Hindlimb muscle (tissue), 1 donor: ENCODE data around the gene TPSAB1. TPM values are rescaled to one million over a fixed set of nuclear protein-coding genes. Genes with fewer than 3 reads are reported as not detected.

Experiments used
- DNase-seq: peaks from one replicate; pipeline ENCODE4 v3.0.0-alpha.2; 2013
- polyA plus RNA-seq: library from polyadenylated mRNA; unstranded; fragments of 120-200 nt; gene quantifications from one replicate; pipeline ENCODE4 v1.2.1, GENCODE V29; 2013; ENCODE audit not compliant: insufficient read length

The TPSAB1 gene
- polyA plus RNA-seq, 1 donor: 1.0 TPM

- DNase-seq: no peak
Measured at GRCh38 chr16:1211451-1212268, 28.8 kb upstream of the TPSAB1 start.

GRCh38 chr16:1212616-1213194, 27.8 kb upstream of the TPSAB1 start:
- no peak for DNase-seq

- DNase-seq: no peak
Measured at GRCh38 chr16:1213231-1213630, 27.3 kb upstream of the TPSAB1 start.

- DNase-seq: no peak
Measured at GRCh38 chr16:1213796-1214372, 26.6 kb upstream of the TPSAB1 start.

- DNase-seq: no peak
Measured at GRCh38 chr16:1214719-1215118, 25.8 kb upstream of the TPSAB1 start.

DNA sequence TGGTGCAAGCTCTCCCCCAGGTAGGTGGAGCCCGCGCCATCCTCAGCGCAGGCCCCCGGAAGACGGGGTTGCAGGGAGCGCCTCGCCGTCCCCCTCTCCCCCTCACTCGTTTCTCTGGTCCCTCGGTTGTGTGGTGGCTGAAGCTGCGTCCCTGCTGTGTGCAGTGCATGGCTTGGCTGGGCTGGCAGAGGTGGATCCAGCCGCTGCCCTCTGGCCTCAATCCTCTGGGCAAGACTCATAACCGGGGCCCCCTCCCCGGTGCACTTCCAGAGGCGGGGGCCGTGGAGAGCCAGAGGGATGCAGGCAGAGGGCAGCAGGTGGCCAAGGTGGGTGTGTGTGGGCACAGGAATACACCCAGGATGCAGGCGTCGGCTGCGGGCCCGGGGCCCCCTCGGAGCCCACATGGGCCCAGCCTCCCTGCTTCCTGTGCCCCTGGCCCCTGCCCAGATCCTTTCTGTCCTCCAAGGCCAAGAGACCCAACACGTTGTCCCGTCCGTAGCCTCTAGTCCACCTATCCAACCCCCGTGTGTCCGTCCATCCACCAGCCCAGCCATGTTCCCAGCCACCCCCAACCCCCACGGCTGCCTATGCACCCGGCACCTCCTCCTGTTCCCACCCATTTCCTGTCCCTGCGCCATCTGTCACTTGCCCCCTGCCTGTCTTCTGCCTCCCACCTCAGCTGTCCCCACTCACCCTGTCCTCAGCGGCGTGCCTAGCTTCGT, 24.8 kb upstream of the TPSAB1 start:
- no peak for DNase-seq

DNA sequence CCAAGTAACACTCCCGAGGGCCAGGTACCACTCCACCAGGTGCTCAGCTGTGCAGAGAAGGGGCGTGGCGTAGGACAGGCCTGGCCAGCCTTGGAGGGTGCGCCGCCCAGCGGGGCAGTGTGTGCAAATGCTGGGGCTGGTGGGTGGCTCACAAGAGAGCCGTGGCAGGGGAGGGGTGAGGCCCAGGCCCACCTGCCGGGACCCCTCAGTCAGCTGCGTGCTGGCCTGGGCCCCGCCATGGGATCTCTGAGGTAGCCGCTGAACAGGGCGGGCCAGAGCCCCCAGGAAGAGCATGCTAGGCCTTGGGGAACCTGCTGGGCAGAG, 24.2 kb upstream of the TPSAB1 start:
- DNase-seq: no peak

GRCh38 chr16:1216681-1217400, 23.7 kb upstream of the TPSAB1 start:
- no peak for DNase-seq

DNA sequence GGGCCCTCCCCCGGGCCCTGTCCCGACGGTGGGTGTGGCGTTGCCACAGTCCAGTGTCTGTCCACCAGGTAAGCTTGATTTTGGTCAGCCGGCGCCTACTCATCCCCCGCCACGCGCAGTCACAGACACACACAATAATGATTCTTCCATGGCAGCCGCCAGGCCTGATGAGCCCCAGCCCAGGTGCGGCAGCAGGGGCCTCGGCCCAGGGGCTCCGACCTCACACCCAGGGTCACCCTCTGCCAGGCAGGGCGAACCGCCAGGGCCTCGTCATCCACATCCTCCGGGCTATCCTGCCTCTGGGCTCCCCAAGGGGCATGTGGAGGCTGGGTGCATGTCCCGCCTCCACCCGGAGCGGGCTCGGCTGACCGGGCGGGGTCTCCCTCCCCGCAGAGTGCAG, 23.0 kb upstream of the TPSAB1 start:
- no peak for DNase-seq

DNA sequence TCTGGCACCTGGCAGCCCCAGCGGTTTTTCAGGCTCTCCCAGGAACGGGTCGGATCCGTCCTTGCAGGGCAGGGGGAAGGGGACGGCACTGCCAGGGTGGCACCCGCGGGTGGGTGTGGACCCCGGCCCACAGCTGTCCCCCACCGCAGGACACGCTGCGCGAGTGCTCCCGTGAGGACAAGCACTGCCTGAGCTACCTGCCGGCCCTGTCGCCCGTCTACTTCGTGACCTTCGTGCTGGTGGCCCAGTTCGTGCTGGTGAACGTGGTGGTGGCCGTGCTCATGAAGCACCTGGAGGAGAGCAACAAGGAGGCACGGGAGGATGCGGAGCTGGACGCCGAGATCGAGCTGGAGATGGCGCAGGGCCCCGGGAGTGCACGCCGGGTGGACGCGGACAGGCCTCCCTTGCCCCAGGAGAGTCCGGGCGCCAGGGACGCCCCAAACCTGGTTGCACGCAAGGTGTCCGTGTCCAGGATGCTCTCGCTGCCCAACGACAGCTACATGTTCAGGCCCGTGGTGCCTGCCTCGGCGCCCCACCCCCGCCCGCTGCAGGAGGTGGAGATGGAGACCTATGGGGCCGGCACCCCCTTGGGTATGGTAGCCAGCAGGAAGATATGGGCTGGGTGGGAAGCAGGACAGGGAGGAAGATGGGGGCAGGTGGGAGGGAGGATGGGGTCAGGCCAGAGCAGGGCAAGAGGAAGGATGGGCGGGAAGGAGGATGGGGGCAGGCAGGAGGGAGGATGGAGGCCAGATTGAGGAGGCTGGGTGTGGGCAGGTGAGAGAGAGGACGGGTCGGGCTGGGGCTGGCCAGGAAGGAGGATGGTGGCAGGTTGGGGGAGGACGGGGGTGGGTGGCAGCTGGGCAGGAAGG, 22.2 kb upstream of the TPSAB1 start:
- no peak for DNase-seq

DNA sequence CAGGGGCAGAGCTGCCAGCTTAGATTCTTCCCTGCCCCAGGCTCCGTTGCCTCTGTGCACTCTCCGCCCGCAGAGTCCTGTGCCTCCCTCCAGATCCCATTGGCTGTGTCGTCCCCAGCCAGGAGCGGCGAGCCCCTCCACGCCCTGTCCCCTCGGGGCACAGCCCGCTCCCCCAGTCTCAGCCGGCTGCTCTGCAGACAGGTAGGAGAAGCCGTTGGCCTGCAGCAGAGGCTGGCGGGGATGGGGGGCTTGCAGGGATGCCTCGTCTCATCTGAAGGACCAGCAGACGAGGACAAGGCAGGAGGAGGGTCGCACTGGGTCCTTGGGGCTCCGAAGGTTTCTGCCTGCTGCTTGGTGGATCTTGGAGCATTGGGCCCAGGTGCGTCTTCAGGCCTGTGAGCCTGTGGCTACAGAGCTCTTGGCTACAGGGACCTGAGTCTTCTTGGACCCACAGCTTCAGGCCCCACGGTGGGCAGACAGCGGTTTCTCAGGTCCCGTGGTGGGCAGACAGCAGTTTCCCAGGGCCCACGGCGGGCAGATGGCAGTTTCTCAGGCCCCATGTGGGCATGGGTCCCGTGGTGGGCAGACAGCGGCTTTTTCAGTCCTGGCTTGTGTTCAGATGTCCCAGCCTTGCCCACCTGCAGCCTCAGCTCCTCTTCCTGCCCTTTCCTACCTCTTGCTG, 21.4 kb upstream of the TPSAB1 start:
- no peak for DNase-seq

- no peak for DNase-seq
Measured at GRCh38 chr16:1220098-1220728, 20.3 kb upstream of the TPSAB1 start.

DNA sequence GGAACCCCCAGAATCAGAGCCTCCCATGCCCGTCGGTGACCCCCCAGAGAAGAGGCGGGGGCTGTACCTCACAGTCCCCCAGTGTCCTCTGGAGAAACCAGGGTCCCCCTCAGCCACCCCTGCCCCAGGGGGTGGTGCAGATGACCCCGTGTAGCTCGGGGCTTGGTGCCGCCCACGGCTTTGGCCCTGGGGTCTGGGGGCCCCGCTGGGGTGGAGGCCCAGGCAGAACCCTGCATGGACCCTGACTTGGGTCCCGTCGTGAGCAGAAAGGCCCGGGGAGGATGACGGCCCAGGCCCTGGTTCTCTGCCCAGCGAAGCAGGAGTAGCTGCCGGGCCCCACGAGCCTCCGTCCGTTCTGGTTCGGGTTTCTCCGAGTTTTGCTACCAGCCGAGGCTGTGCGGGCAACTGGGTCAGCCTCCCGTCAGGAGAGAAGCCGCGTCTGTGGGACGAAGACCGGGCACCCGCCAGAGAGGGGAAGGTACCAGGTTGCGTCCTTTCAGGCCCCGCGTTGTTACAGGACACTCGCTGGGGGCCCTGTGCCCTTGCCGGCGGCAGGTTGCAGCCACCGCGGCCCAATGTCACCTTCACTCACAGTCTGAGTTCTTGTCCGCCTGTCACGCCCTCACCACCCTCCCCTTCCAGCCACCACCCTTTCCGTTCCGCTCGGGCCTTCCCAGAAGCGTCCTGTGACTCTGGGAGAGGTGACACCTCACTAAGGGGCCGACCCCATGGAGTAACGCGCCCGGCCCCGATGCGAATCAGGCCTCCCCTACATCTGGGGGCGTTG, 19.5 kb upstream of the TPSAB1 start:
- no peak for DNase-seq

DNA sequence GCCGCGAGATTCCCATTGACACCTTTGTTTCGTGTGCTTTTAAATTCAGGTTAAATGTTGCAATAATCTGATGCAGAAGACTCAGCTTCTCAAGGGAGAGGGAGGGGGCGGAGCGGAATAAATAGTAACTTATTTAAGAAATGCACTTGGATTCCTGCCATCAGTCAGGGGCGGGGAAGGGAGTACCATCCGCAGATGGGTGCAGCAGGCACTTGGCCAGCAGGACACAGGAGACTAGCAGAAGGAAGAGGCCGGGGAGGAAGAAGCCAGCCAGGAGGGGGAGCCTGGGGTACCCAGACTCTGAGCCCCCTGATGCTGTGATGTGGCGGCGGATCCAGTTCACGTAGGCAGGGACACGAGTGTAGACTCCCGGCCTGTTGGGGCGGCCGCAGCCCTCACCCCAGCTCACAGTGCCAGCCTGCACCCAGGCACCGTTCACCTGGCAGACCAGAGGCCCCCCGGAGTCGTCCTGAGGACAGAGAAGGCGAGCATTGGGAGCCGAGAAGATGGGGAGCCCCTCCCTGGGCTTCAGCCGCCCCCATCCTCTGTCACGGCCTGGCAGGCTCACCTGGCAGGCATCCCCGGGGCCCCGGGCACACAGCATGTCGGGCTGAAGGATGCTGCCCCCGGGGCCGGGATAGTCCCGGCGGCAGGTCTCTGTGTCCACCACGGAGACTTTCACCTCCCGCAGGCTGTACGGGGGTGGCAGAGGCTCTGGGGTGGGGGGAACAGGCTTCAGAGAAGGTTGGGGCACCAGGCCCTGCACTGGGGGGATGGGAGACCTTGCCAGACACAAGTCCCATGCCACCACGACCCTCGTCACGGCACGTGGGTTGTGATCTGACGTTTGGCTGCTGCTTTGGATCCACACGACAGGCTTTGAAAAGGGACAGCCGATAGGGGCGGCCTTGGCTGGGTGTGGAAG, 18.6 kb upstream of the TPSAB1 start:
- no peak for DNase-seq

GRCh38 chr16:1222553-1223354, 17.8 kb upstream of the TPSAB1 start:
- DNase-seq: no peak

GRCh38 chr16:1223355-1224214, 16.9 kb upstream of the TPSAB1 start:
- DNase-seq: no peak

- DNase-seq: no peak
Measured at GRCh38 chr16:1224558-1224957, 15.9 kb upstream of the TPSAB1 start.
